ENCODE results near the gene PHC2.

PHC2 gene

DNA sequence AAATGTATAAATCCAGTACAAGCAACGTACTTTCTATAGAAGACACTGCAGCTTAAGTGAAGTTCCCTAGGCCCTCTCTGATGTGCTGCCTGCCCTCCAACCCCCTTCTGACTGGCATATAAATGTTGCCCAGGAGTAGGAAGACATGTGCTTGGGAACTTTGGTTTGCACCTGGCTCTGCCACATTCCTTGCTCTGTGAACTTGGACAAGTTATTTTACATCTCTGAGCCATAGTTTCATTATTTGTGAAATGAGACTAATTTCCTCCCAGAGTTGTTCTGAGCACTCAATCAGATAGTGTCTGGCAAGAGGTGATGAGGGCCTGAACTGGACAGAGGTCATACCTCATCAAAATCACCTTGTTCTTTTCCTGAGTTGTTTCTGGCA lies 3.5 kb upstream of the PHC2 start:
- peak; percentile 36 for DNase-seq (ENCODE audit: low read depth)
- no peak overlapping the region for H3K4me3 ChIP-seq (ENCODE audit: low read length)
- no peak for TF ChIP-seq CTCF (IDR thresholded peaks at IDR 0.05; ENCODE audit: insufficient read depth, low read depth, low read length, missing control alignments)

GRCh38 chr1:33433509-33434362 lies 2.8 kb upstream of the PHC2 start:
- no peak overlapping the region for H3K4me3 ChIP-seq (ENCODE audit: low read length)
- TF ChIP-seq CTCF (IDR thresholded peaks at IDR 0.05; ENCODE audit: insufficient read depth, low read depth, low read length, missing control alignments), result no peak
- peak; percentile 99 for DNase-seq (ENCODE audit: low read depth)

- peak overlapping the region; percentile 61 for H3K4me3 ChIP-seq (ENCODE audit: low read length)
- DNase-seq (ENCODE audit: low read depth), result no peak
- TF ChIP-seq CTCF (IDR thresholded peaks at IDR 0.05; ENCODE audit: insufficient read depth, low read depth, low read length, missing control alignments), result no peak
These were observed 821 bp downstream of the PHC2 start for GRCh38 chr1:33429856-33430691.

DNA sequence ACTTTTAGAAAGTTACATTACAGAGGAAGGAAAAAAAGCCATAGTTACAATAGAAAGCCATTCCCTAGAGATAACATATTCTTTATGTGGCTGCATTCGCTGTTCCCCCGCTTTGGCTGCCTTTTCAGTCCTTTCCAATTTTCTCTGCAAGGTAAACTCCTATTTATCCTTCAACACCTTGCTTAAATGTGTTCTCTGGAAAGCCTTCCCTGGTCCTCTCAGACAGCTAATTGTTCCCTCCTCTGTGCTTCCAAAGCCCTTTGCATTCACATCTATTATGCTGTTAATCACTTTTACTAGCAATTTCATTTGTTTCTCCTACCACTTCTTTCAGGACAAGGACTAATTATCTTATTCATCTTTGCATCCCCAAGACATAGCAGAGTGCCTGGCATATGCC lies 1.6 kb downstream of the PHC2 start:
- no peak for TF ChIP-seq CTCF (IDR thresholded peaks at IDR 0.05; ENCODE audit: insufficient read depth, low read depth, low read length, missing control alignments)
- DNase-seq (ENCODE audit: low read depth), result no peak
- peak overlapping the region; percentile 61 for H3K4me3 ChIP-seq (ENCODE audit: low read length)

- no peak for DNase-seq (ENCODE audit: low read depth)
- no peak overlapping the region for H3K4me3 ChIP-seq (ENCODE audit: low read length)
- no peak for TF ChIP-seq CTCF (IDR thresholded peaks at IDR 0.05; ENCODE audit: insufficient read depth, low read depth, low read length, missing control alignments)
These were observed 2.2 kb downstream of the PHC2 start for GRCh38 chr1:33428661-33429060.

DNA sequence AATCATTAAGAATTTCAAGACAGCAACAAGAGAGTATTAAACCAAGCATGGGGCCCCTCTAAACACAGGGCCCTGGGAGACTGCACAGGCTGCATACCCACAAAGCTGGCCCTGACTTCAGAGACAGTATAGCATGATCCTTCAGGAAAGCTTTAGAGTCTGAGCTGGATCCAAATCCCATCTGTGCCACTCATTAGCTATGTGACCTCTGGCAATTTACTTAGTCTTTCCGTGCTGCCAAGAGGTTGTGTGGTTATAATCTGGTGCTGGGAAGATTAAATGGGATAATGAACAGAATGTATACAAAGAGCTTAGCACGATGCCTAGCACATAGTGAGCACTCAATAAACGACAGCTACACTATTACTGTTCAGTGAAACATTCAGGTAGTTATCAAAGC lies 4.0 kb downstream of the PHC2 start:
- H3K4me3 ChIP-seq (ENCODE audit: low read length), result no peak overlapping the region
- no peak for TF ChIP-seq CTCF (IDR thresholded peaks at IDR 0.05; ENCODE audit: insufficient read depth, low read depth, low read length, missing control alignments)
- DNase-seq (ENCODE audit: low read depth), result no peak

Measured in epithelial cell of esophagus (primary cell).